Panc1 (cell line): Measurements from ENCODE around the gene CCDC57.

Experiments used
- POLR2AphosphoS5 ChIP-seq: IDR thresholded peaks from 2 replicates; pipeline ENCODE4 v1.6.1; 2012; ENCODE audit warnings: mild to moderate bottlenecking, low read depth, low read length, moderate library complexity
- TCF7L2 ChIP-seq: IDR thresholded peaks from 2 replicates; pipeline ENCODE4 v1.6.1; 2011; ENCODE audit warnings: mild to moderate bottlenecking, low read depth, low read length, inconsistent platforms
- TF ChIP-seq, protein P1 (sequence below): fragments of 450-650 bp; IDR thresholded peaks from 2 replicates; pipeline ENCODE4 v1.5.1; 2017; ENCODE audit warnings: mild to moderate bottlenecking

DNA sequence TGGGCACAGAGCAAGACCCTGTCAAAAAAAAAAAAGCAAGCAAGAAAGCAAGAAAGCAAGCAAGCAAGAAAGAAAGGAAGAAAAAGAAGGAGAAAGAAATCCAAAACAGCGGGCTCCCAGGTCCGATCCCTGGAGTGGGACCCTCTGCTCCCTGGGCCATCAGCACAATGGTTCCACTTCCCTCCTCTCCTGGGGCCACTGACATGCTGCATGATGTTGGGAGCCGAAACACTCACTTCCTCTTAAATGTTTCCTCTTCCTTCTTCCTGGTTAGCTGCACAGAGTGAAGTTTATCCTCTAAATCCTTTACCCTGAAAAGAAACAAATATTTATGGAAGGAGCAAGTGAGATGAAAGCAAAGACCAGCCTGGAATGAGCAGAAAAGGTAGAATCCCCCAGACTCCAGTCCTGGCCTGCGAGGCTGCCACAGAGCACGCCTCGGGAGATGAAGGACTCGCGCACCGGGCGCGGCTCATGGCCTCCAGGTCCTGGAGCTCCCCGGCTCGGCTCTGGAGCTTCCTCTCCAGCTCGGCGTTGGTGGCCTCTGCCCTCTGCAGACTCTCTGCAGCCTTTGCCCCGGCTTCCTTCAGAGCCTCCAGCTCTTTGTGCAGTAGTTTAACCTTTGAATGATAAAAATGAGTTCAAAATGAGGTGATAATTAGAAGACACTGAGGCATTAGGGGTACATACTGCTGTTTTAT, 19.0 kb downstream of the CCDC57 start:
- TF ChIP-seq, protein P1, sequence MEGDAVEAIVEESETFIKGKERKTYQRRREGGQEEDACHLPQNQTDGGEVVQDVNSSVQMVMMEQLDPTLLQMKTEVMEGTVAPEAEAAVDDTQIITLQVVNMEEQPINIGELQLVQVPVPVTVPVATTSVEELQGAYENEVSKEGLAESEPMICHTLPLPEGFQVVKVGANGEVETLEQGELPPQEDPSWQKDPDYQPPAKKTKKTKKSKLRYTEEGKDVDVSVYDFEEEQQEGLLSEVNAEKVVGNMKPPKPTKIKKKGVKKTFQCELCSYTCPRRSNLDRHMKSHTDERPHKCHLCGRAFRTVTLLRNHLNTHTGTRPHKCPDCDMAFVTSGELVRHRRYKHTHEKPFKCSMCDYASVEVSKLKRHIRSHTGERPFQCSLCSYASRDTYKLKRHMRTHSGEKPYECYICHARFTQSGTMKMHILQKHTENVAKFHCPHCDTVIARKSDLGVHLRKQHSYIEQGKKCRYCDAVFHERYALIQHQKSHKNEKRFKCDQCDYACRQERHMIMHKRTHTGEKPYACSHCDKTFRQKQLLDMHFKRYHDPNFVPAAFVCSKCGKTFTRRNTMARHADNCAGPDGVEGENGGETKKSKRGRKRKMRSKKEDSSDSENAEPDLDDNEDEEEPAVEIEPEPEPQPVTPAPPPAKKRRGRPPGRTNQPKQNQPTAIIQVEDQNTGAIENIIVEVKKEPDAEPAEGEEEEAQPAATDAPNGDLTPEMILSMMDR = no peak
- TF ChIP-seq POLR2AphosphoS5 (no peak), TCF7L2 (no peak)
